ENCODE measurements around the gene ATXN1.
A peak's percentile ranks its signal among the peaks of the same experiment; 100 is the strongest.

The ATXN1 gene

DNA sequence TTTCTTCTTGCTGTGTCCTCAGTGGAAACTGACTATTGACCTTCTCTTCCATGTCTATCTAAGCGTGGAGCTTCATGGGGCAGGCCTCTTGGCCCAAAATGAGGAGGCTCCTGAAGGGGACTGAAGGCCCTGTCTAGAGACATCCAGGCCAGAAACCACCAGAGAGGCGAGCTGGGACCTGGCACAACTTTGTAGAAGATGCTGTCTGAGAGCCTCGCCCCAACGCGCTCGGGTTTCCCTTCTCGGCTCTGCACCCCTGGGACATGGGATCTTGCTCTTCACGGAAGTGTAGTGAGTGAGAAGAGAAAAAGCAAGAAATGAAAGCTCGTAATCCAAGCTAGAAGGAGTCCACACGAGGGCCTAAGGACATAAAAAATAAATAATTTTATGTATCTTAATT lies 426.1 kb downstream of the ATXN1 start:
- DNase-seq (ENCODE audit: low read depth) = no peak
- TF ChIP-seq, protein P1, sequence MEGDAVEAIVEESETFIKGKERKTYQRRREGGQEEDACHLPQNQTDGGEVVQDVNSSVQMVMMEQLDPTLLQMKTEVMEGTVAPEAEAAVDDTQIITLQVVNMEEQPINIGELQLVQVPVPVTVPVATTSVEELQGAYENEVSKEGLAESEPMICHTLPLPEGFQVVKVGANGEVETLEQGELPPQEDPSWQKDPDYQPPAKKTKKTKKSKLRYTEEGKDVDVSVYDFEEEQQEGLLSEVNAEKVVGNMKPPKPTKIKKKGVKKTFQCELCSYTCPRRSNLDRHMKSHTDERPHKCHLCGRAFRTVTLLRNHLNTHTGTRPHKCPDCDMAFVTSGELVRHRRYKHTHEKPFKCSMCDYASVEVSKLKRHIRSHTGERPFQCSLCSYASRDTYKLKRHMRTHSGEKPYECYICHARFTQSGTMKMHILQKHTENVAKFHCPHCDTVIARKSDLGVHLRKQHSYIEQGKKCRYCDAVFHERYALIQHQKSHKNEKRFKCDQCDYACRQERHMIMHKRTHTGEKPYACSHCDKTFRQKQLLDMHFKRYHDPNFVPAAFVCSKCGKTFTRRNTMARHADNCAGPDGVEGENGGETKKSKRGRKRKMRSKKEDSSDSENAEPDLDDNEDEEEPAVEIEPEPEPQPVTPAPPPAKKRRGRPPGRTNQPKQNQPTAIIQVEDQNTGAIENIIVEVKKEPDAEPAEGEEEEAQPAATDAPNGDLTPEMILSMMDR (IDR thresholded peaks at IDR 0.05; ENCODE audit: low read depth, low read length, missing control alignments) = no peak
- H3K4me3 ChIP-seq (ENCODE audit: low read depth, low read length) = no peak overlapping the region

DNA sequence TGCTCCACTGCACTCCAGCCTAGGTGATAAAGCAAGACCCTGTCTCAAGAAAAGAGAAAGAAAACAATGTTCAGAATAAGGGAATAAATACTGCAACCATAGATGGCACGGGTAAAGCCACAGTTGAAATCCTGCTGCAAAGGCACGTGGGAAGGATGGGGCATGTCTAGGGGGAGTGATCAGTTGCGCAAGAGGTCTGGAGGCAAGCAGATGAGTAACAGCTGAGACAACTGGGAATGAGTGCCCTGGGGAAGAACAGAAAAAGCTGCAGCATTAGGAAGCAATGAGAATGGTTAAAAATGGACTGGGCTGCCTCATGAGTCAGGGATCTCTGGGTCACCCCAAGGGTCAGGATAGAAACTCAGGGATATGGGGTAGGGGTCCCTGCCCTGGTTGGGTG lies 426.6 kb downstream of the ATXN1 start:
- no peak overlapping the region for H3K4me3 ChIP-seq (ENCODE audit: low read depth, low read length)
- TF ChIP-seq, protein P1 (IDR thresholded peaks at IDR 0.05; ENCODE audit: low read depth, low read length, missing control alignments) = no peak
- no peak for DNase-seq (ENCODE audit: low read depth)

DNA sequence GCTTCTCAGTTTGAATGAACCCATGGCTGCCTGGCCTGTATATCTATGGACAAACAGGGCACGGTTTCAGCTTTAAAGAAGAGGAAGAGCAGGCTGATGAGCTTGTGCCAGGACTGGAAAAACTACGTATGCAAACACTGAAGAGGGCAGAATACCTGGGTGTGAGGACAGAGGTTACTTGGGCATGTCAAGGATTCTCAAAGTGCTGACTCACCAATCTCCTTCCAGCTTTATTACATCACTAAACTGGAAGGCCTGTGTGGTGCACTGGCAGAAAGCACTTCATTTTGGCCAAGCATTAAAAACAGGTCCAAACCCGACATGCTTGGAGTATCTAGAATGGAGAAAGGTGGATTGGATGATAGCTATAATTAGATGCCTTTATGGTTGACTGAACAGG lies 427.7 kb downstream of the ATXN1 start:
- DNase-seq (ENCODE audit: low read depth) = no peak
- no peak overlapping the region for H3K4me3 ChIP-seq (ENCODE audit: low read depth, low read length)
- TF ChIP-seq, protein P1 (IDR thresholded peaks at IDR 0.05; ENCODE audit: low read depth, low read length, missing control alignments) = no peak

DNA sequence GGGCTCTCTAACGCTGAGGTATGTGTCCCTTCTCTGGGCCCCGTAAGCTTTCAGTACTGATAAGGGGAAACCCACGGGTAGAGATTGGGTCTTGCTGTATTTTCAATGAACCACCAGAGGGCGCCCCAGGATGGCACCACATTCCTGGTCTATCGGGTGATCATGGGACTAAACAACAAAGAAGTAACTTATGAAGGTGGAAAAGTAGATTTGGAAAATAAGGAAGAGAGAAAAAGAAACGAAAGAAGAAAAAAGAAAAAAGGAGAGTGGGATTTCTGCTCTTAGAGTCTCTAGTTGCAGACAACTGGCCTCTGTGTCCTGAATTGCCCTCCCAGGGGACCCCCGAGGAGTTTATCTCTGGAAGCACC lies 429.1 kb downstream of the ATXN1 start:
- TF ChIP-seq, protein P1 (IDR thresholded peaks at IDR 0.05; ENCODE audit: low read depth, low read length, missing control alignments) = peak; percentile 80
- no peak overlapping the region for H3K4me3 ChIP-seq (ENCODE audit: low read depth, low read length)
- peak; percentile 73 for DNase-seq (ENCODE audit: low read depth)

DNA sequence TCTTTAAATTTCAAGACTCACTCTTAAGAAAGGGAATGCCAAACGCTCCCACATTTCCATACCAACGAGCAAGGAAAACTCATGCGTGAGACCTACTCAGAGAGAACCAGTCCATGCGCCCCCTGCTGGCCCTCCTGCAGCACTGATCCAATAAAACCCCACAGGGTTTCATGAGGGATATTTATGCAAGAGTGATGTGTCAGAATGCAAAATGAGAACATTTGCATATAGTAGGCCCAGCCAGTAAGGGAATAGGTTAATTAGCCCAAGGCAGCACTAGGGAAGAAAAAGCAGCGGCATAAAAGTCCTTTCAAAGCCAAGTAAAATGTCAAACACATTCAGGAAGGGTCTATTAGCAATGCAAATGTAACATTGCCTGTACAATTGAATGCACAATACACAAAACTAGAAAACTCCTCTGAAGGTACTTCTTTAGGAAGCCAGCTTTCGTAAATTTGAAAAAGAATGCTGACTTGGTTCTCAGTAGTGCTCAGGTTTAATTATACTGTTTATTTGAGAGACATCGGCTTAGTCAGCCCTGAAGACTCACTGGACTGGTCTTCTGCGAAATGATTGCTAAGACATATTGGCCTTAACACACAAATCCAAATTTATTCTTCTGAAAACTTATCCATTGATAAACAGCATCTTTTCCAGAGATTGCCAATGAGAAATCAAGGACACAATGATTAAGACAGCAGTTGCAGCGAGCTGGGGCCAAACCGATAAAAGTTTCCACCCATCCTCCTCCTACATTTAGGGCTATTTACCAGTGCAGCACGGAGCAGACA lies 429.7 kb downstream of the ATXN1 start:
- peak; percentile 34 for DNase-seq (ENCODE audit: low read depth)
- no peak overlapping the region; the same call in 1 of the 2 replicates for H3K4me3 ChIP-seq (ENCODE audit: low read depth, low read length)
- TF ChIP-seq, protein P1 (IDR thresholded peaks at IDR 0.05; ENCODE audit: low read depth, low read length, missing control alignments) = peak; percentile 92

DNA sequence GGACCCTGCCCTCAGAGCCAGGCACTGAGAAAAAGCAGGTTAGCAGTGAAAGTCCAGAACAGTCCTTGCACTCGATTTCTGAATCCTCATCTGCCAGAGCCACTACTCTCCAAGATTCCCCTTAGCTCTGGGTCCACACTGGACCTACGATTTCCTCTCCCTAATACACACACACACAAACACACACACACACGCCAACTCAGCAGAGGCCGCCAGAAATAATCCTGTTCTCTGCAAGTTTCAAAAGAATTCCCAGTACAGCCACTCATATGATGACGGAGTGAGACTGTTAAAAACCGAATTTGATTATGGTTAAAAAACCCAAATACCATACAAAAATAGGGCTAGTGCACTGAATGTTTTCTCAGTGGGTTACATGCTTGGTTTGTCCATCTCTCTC lies 432.0 kb downstream of the ATXN1 start:
- H3K4me3 ChIP-seq (ENCODE audit: low read depth, low read length) = no peak overlapping the region
- no peak for DNase-seq (ENCODE audit: low read depth)
- TF ChIP-seq, protein P1 (IDR thresholded peaks at IDR 0.05; ENCODE audit: low read depth, low read length, missing control alignments) = no peak

DNA sequence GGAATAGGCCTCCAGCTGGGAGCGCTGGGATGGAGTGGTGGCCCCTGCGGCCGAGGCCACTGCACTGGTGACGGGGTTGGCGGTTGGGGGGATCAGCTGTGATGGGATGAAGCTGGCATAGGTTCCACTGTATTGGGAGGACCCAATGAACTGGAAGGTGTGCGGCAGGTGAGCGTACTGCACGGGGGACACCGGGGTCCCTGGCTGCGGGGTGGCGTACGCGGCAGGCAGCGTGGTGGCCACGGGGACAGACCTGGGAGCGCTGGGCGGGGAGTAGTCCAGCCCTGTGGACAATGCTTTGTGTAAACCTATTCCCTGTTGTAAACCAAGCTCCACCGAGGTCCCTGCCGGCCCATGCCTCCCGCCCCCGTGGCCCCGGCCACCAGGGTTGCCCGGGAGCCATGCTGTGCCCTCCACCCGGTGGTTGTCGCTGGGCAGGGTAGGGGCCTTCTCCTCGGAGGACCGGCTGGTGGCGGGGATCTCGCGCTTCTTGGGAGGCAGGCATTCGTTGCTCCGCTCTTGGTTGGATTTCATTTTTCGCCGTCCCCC lies 433.4 kb downstream of the ATXN1 start:
- no peak for DNase-seq (ENCODE audit: low read depth)
- H3K4me3 ChIP-seq (ENCODE audit: low read depth, low read length) = no peak overlapping the region
- TF ChIP-seq, protein P1 (IDR thresholded peaks at IDR 0.05; ENCODE audit: low read depth, low read length, missing control alignments) = no peak
